NB4 (cell line): Measurements from ENCODE around the gene SRXN1.

Source experiments
- CTCF ChIP-seq: IDR thresholded peaks from one replicate; pipeline ENCODE4 v1.5.1; 2012; ENCODE audit warnings: low read depth, low read length
- MYC ChIP-seq: IDR thresholded peaks from 2 replicates; pipeline ENCODE4 v1.6.1; 2011; ENCODE audit warnings: low read depth, low read length
- POLR2A ChIP-seq: IDR thresholded peaks from 2 replicates; pipeline ENCODE4 v1.6.1; 2011; ENCODE audit warnings: mild to moderate bottlenecking; ENCODE audit not compliant: insufficient read length; ENCODE audit errors: extremely low read depth
- TF ChIP-seq, protein P1 (sequence below): IDR thresholded peaks from 2 replicates; pipeline ENCODE4 v1.6.1; 2011; ENCODE audit warnings: low read depth, low read length

- TF ChIP-seq POLR2A (no peak), CTCF (no peak), MYC (no peak)
- TF ChIP-seq, protein P1, sequence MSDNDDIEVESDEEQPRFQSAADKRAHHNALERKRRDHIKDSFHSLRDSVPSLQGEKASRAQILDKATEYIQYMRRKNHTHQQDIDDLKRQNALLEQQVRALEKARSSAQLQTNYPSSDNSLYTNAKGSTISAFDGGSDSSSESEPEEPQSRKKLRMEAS, result no peak
Measured at GRCh38 chr20:607476-607875, 45.5 kb downstream of the SRXN1 start.
